ENCODE results near the gene AFP. TPM values are rescaled to one million over a fixed set of nuclear protein-coding genes. Genes with fewer than 3 reads are reported as not detected.
A peak's percentile ranks its signal among the peaks of the same experiment; 100 is the strongest.

AFP gene
- total and polyA plus RNA-seq, 2 of the 13 experiments (the other 11 are each of a cell fraction or from before 2014, with no cell fraction given): 9,434 to 13,105 TPM

- Histone ChIP-seq H3K27ac (ENCODE audit: extremely low read length, insufficient read depth, low read length) (peak overlapping the region; percentile 98), H4K20me1 (ENCODE audit: insufficient read depth, low read length) (no peaks in the 10 kb centered on the region), H3K36me3 (replicated peaks in 1 of 2; ENCODE audit: control insufficient read depth in 1 of 2, insufficient read depth in 2 of 2, low read length in 2 of 2) (no peaks in the 10 kb centered on the region), H2AFZ (ENCODE audit: low read length) (peak overlapping the region; percentile 12), H3K4me1 (ENCODE audit: insufficient read depth, low read length) (peaks cover 88% of the 10 kb centered on the region), H3K4me3 (replicated peaks in 1 of 3; ENCODE audit: insufficient read depth in 1 of 3, low read depth in 2 of 3, low read length in 3 of 3) (no peak overlapping the region), H3K4me2 (ENCODE audit: low read depth, low read length) (no peak overlapping the region), H3K9me3 (ENCODE audit: low read length) (no peaks in the 10 kb centered on the region), H3K9ac (ENCODE audit: insufficient read depth, low read depth, low read length) (no peak overlapping the region), H3K79me2 (ENCODE audit: insufficient read depth, low read length) (peaks cover 11% of the 10 kb centered on the region), H3K27me3 (ENCODE audit: control insufficient read depth in 1 of 2, insufficient read depth in 2 of 2, low read length in 2 of 2) (no peaks in the 10 kb centered on the region)
- intact Hi-C loops (cut with micrococcal nuclease; ENCODE audit: unreplicated experiment): no loop called here
- POLR2A ChIA-PET: interaction anchor here (1.0 to 6.3 kb wide), 4 partner anchors 8 to 33 kb away, joined by 3 to 85 read pairs (median 6); no protein-coding TSS in a partner anchor
- no TSS peak for BruUV-seq (replicated peaks)
- peak; percentile 50 for TF ChIP-seq NFYB (CRISPR knock-in tag; IDR thresholded peaks at IDR 0.05)
- TF ChIP-seq SRF (IDR thresholded peaks at IDR 0.05; ENCODE audit: low read depth, low read length): peak; percentile 93
- TF ChIP-seq RBM39 (IDR thresholded peaks at IDR 0.05; ENCODE audit: low read depth, low read length, poor library complexity, severe bottlenecking): no peak
- no peak for TF ChIP-seq CHCHD3 (CRISPR knock-in tag; IDR thresholded peaks at IDR 0.05)
- no peak for TF ChIP-seq CERS6 (CRISPR knock-in tag; IDR thresholded peaks at IDR 0.05)
- TF ChIP-seq HMGXB3 (CRISPR knock-in tag; IDR thresholded peaks at IDR 0.05; ENCODE audit: borderline replicate concordance): peak; percentile 93
- TF ChIP-seq KDM6A (CRISPR knock-in tag; IDR thresholded peaks at IDR 0.05; ENCODE audit: low read depth): no peak
- TF ChIP-seq FOXA1 (IDR thresholded peaks at IDR 0.05): no peak
- no peak for TF ChIP-seq FOXA1 (CRISPR knock-in tag; IDR thresholded peaks at IDR 0.05)
- TF ChIP-seq MBNL3 (CRISPR knock-in tag; conservative IDR thresholded peaks at IDR 0.05): no peak
- ATAC-seq (no peak), FAIRE-seq (no peak), DNase-seq (ENCODE audit: low spot score) (no peak)
- WGBS (ENCODE audit: low lambda C conversion rate): 92% methylated on average over 2 of the region's 2 CpGs
- CTCF ChIA-PET (ENCODE audit: low intra/inter-chr PET ratio, low total read pairs): no interaction called here
- in situ Hi-C loops (cut with HindIII; ENCODE audit: extremely low pct_ligation_motif_present, low pct_unique_long_range_greater_than_20kb): no loop called here
These were observed 6.9 kb upstream of the AFP start for GRCh38 chr4:73429118-73429517.
